Activated CD4-positive, alpha-beta T cell treated with anti-CD3 and anti-CD28 coated beads, Interleukin-10, Interleukin-2, amounts not matched to agents 100 ng/mL and 50 ng/mL, durations not matched to agents 16 hours and 8 hours (primary cell): Measurements from ENCODE around the gene PLXDC2.

Experiments
- DNase-seq: peaks from one replicate; pipeline ENCODE4 v3.0.0-alpha.2; 2020

PLXDC2 gene

DNA sequence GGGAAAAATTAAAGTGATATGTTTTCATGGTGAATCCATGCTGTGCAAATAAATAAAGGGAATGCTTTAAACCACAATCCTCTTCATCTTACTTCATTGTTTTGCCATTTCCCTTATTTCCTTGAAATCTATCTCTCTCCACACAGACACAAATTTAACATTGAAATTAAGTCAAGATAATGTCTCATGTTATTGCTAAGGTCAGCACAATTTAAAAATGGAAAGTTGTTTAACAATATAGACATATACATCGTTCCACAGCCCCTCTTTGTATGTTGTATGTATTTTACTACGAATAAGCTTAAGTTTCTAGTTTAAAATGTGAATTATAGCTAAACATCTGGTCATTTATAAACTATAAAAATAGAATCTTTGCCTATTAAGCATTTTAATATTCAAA, 256.9 kb downstream of the PLXDC2 start:
- no peak for DNase-seq

DNA sequence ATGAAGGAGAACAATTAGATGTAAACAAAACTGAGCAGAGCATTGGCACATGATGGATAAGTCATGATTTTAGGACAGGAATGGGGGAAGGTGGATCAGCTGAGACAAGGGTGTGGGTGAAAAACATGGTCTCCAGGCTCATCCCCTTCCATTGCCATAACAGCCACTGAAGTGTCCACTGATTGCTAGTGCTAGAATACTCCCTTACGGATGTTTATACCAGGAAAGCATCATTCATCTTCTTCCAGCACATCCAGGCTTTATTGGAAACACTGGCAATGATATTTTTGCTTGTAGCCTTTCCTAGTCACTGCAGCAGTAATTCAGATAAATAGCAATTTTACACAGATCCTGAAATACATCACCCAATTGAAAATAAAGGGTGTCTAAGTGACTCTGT, 259.5 kb downstream of the PLXDC2 start:
- DNase-seq, result no peak

DNA sequence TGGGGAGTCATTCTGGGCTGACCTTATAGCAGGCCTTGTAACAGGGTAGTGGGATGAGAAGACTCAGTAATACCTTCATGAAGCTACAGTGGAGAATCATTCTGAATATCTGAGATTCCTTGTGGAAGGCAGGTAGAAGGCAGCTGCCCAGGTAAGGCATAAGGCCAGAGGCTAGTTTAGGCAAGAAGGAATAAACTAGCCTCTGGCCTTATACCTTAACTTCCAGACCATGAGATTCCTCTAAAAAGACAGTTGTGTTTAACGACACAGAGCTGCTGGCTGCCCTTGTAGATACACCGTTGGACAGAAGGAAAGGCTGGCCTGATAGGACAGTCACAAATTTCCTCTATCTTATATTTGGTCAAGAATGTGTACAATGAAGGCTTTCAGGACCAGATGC, 268.2 kb downstream of the PLXDC2 start:
- DNase-seq, result no peak

DNA sequence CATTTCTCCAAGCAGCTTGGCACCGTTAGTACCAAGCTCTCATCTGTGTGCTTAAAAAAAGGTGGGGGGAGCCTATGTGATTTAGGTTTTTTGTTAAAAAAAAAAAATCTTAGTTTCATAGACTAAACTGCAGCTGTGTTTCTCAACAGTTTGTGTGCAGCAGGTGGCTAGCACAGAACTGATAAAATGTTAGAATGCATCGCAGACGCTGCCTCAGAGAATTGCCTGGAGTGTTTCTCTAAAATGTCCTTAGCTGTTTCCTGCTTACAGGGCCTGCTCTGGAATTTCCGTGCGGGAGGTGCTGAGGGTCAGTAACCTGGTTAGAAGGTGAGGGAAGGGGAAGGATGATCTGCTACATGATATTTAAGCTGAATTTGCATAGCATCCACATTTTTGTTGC, 268.9 kb downstream of the PLXDC2 start:
- no peak for DNase-seq

DNA sequence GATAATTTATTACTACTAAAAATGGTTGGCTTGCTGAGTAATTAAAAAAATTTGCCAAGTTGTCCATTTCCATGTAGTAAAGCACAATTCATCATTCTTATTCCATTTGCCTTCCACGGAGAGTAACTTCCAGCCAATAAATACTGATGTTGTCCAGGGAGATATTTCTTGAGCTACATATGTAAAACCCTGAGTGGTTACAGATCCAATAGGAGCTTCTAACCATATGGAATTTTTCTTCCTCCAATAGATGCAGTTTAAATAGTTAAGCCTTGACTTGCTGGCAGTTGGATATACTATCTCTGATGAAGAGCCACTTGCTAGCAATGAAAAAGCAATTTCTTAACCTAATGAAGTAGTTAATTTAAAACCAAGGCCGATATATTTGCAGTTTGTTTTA, 271.1 kb downstream of the PLXDC2 start:
- DNase-seq, result no peak

DNA sequence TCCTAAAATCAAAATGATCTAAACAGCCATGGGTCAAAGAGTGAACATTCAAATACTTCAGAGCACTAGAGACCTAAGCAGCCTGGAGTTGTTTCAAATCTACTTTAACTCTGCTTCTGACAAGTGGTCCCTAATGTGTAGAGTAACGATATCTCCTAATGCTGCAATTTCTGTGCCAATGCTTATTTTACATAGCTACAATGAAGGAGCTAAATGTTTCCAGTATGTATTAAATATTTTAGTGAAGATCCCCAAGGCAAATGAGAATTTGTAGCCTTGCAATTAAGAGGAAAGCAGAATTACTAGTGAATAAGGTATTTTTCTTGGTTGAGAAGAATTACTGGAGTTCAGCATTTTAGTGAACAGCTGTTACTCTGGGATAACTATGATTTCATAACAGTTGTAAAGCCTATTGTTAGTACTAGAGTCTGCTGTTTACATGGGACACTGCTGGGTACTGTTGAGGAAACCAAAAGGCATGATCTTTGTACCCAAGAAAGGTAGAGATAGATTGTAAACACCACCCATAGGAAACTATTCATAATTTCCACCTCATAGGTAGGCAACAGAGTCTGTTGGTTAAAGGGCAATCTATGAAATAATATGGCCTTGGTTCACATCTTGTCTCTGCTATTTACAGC, 271.9 kb downstream of the PLXDC2 start:
- no peak for DNase-seq

DNA sequence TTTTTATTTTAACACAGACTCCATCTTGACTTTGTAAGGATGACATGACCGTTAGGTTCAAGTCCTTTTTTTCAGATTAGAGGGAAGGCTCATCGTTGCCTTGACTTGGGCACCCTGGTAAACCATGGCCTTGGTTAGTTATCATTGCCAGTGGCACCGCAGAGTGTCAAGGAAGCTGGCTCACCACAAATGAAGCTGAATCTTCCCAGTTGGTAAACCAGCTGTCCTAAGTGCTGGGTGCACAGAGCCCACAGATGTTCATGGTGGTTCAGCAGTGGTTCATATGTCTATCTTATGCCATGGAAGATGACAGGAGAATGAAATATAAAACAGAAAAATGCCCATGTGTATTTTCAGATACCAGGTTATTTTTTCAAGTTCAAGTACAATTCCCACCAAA, 273.6 kb downstream of the PLXDC2 start:
- DNase-seq, result no peak

DNA sequence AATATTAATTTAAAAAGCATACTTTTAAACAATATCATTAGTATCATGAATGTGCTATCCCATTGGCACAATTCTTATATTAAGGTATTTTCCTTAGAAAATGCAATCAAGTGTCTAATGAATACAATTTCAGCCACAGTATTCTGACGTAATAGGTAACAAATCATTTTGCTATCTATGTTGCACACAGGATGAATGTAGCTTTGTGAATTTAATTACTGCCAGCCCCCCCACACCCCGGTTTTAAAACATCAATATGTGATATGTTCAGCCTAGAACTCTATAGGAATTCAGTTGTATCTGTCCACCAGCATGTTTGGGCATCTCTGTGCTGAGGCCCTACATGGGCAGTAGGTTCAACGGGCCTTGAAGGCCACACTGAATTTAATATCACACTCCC, 274.6 kb downstream of the PLXDC2 start:
- no peak for DNase-seq

DNA sequence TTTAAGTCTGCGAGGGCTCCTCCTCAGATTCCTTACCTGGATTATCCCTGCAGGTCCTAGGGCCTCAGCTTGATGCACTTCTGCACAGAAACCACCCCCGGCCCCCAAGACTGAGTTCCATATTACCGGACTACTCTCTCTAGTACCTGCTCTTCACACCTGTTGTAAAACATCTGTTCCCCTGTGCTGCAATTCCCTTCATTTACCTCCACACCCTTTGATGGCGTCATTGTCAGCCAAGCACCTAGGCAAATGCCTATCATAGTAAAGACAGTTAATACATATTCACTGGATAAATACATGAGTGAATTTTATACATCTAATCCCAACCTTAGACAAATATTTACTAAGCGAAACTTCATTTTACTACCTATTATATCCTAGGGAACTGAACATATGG, 275.5 kb downstream of the PLXDC2 start:
- DNase-seq, result no peak

DNA sequence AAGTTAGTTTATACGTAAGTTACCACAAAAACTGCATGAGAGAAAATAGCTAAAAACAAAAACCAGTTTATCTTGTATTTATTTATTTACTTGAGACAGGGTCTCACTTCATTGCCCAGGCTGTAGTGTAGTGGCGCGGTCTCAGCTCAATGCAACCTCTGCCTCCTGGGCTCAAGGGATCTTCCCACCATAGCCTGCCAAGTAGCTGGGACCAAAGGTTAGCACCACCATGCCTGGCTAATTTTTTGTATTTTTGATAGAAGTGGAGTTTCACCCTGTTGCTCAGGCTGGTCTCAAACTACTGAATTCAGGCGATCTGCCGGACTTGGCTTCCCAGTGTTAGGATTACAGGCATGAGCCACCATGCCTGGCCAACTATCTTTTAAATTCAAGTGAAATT, 277.4 kb downstream of the PLXDC2 start:
- no peak for DNase-seq

DNA sequence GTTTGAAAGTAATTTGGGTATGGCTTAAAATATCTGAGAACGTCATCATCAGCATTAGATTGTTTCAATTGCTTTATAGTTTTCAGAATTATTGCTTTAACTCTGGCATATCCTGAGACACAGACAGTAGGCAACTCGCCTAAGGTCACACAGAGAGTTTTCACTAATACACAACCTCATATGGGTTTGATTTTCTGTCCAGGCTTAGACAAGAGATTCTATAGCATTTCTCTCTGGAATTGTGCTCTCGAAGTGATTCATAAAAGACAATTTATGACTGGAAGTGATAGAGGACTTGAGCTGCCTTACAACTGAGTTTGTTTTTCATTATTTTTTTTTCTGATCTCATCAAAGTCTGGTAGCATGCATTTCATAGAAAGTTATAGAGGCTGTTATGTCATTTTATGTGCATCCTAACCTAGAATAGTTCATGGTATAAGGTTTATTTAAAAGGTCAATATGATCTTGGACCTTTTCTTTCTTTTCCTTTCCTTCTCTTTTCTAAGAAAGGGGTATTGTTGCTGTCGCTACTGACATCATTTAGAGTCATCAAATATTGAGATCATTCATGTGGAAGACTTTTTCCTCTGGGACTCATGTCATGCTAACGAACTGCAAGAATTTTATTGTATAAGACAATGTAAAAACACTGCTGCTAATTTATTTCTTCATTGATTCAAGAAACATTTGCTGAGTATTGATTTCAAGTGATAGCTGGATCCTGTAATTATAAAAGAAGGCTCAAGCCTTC, 278.2 kb downstream of the PLXDC2 start:
- no peak for DNase-seq

DNA sequence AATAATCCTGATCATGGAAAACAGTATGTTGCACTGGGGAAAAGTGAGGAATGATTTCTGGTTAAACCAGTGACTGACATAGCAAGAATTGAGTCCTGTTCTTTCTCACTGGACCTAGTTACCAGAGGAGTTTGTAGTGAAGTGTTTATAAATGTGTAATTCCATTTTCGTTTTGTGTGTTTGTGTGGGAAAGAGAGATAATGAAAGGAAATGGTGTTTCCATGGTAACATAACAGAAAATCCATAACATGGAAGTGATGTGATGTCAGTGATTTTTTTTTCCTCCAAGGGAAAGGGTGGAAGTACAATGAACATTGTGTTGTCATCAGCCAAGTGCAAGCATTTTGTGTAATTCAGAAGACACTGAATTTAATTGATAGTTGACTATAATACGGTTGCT, 283.9 kb downstream of the PLXDC2 start:
- DNase-seq, result no peak

DNA sequence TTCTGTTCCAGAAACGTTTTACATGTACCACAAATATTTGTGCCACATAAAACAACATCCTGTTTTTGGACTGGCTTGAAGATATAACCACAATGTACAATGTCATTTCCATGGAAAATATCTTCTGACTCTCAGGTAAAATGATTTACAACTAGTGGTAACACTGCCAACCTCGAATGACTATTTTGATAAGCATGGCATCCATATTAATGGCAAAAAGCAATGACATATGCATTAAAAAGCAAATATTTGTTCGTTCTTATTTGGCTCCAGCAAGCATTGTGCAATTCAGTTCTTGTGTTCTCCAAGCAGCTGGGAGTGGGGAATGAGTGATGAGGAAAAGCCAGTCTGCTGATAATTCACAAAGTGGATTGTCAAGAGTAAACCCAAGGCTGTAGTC, 289.0 kb downstream of the PLXDC2 start:
- no peak for DNase-seq

DNA sequence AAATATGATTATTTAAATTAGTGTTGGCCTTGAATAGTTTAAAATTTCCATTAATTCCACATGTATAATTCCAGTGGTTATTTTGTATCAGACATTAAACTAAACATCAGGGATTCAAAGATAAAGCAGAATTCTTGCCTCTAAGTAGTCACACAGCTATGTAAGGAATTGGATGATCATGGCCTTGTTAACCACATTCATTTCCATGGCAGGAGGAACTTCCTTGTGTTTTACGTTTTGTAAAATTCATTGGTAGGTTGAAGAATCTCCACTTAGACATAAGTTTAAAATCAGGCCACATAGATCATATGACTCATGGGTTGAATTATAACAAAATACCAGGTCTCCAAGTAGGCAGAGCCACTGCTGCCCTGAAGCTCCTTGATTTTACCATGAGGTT, 289.7 kb downstream of the PLXDC2 start:
- no peak for DNase-seq

DNA sequence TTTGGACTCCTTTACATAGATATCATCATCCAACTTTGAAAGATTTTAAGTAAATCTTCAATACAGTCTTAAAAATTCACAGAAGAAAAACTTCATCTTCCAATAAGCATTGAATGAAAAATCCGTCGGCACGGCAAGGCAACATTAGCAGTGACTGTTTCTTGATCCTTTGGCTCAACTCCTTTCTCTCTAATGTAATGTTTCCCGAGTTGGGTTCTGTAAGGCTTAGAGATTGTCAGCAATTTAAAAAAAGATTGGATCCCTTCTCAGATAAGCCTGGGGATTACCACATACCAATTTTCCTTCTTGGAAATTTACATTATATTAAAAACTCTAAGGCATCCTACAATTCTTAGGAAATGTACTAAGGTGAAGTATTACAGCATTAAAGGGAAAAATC, 291.8 kb downstream of the PLXDC2 start:
- DNase-seq, result no peak

DNA sequence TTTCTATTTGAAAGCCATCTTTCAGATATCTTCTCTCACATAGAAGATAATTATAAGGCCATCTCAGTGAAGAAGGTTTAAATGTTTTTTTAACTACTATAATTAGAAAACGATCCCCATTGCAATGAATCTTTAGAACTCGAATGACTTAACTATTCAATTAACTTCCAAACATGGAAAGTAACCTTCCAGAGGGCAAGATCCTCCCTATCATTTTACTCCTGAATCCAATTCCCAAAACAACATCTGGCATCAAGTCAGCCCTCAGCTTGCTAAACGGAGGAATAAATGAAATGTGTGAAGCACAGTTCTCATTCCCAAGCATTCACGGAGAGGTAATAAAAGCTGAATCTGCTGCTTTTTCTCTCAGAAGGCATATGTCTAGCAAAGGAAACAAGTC, 293.4 kb downstream of the PLXDC2 start:
- DNase-seq, result no peak

DNA sequence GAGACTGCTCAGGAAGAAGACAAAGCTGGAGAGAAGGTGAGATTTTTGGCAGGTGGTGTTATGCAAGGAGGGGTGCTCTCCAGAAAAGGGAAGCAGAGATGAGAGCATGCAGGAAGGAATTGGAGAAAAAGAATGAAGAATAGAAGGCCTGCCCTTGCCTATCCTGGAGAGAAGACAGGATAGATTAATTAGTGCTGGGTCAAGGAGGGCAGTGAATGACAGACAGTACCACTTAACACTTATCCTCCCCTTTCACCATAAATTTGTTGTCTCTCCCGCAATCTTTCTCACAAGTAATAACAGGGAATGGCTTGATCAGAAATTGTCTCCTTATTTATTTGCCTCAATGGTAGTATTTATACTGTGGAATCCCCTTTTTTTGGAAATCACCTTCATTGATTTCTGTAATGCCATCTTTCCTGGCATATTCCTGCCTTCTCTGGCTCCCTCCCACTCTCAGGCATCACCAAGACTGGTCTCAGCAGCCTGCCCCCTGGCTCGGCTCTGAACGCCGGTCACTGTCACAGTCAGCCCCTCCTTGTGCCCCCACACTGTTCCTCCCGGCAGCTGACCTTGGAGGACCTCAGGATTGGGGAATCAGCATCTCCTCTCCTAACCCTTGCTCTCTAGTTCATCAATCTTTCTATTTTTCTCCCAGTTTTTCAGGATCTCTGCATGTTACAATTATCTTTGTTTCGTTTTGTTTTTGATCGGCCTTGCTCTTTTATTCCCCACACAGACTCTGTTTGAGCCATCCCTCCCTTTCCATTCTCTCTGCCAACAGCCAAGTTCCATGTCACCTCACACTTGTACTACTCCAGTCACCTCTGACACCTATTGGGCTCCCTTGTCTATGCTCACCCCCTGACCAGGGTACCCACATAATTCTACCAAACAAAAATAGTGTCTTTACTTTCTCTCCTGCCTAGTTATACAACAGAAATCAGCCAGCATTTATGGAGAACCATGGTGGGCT, 294.2 kb downstream of the PLXDC2 start:
- no peak for DNase-seq

DNA sequence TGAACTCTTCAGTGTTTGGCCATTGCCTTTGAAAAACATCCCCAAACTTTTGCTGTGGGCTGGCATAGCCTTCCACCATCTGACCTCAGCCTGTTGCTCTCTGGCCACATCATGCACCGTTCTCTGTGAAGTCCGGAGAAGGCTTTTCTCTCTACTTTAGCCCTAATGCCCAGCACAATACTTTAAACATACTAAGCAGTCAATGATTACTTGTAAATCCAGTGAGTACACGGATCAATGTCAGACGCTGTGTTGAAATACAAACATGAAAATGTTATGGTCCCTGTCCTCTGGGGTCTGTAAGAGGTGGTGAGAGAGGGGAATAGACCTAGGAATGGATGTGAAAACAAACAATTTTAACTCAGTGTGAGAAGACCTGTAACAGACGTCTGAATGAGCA, 297.9 kb downstream of the PLXDC2 start:
- DNase-seq, result no peak

DNA sequence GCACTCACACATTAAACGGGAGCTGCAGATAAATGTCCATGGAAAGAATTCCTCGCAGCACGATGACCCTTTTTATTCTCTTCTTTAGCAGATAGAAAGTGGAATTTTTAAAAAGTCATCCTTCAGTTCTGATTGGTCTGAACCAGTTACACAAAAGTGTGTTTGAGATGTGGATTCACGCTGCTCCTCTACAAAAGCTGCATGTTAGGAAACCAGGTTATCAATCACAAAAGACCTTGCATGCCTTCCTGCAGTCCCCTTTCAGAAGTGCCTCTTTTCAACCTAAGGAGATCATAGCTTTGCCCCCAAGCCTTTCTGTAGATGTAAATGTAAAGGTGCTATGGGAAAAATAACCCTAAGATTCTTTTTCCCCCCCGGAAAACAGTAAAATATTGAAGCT, 299.7 kb downstream of the PLXDC2 start:
- DNase-seq, result no peak

DNA sequence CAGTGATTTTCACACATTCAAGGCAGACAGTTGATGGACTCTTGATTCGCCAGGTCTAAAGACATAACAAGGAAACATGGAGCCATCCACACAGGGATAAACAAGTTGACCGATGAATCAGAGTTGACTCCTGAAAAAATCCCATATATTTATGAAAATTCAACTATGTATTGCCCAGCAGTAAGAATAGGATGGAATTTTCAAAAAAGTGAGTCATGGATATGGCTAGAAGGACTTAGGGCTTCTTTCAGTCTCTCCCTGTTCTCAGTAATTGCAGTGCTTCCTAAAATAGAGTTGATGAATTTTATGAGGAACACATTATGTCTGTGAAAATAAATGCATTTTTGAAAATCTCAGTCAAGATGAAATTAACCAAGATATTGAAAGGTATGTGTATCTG, 301.2 kb downstream of the PLXDC2 start:
- no peak for DNase-seq

DNA sequence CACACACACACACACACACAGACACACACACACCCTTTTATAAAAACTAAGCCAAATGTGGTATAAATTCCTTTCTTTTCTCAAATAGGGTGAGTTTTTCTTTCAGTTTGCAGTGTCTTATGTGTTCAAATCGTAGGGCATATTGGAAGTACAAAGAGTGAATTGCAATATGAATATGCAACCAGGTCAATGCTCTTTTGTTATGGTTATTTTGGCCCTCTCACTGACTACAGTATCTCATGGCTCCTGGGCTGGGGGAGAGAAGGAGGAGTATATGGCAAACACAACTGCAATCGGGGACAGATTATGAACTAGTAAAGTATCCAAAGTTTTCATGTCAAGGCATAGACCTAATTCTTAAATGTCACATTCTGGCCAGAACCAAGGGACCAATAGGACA, 301.9 kb downstream of the PLXDC2 start:
- no peak for DNase-seq

DNA sequence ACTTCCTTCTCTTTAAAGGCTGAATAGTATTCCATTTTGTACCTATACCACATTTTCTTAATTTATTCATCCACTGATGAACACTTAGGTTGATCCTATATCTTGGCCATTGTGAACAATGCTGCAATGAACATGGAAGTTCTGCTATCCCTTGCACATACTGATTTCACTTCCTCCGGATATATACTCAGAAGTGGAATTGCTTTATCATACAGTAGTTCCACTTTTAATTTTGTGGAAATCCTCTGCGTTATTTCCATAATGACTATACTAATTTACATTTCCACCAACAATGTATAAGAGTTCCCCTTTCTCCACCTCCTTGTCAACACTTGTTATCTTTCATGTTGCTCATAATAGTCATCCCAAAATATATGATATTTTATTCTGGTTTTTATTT, 312.6 kb downstream of the PLXDC2 start:
- no peak for DNase-seq

DNA sequence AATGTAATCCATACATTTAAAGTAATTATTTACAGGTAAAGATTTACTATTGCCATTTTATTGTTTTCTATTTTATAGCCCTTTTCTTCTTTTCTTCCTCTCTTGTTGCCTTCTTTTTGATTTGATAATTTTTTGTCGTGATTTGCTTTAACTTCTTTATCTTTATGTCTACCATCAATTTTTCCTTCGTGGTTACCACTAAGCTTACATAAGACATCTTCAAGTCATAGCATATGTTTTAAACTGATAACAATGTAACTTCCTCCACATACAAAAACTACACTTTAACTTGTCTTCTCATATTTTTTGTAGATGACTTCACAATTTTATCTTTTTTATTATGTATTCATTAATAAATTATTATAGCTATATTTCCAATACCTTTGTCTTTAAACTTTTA, 316.6 kb downstream of the PLXDC2 start:
- no peak for DNase-seq

DNA sequence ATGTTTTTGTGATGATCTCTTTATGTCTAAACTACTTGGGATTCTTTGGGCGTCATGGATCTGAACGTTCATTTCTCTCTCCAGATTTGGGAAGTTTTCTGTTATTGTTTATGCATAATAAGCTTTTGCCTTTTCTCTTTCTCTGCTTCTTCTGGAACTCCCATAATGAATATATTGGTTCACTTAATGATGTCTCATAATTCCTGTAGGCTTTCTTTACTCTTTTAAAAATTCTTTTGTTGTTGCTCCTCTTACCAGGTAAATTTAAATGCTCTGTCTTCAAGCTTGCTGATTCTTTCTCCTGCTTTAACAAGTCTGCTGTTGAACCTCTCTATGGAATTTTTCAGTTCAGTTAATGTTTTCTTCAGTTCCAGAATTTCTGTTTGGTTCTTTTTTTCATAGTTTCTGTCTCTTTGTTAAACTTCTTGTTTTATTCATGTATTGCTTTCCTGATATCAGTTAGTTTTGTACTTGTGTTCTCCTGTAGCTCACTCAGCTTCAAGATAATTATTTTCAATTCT, 317.5 kb downstream of the PLXDC2 start:
- no peak for DNase-seq
